ENCODE data around the gene ARID3B.

The ARID3B gene

GRCh38 chr15:74603789-74604705 lies 63.0 kb downstream of the ARID3B start:
- no peak for DNase-seq (ENCODE audit: low read depth)

- no peak for DNase-seq (ENCODE audit: low read depth)
Observed at GRCh38 chr15:74604983-74605794, 64.2 kb downstream of the ARID3B start.

- DNase-seq (ENCODE audit: low read depth) = no peak
Observed at GRCh38 chr15:74605795-74606150, 64.8 kb downstream of the ARID3B start.

- no peak for DNase-seq (ENCODE audit: low read depth)
Observed at GRCh38 chr15:74608786-74609185, 67.8 kb downstream of the ARID3B start.

- DNase-seq (ENCODE audit: low read depth) = no peak
Observed at GRCh38 chr15:74609938-74610301, 68.9 kb downstream of the ARID3B start.

GRCh38 chr15:74610302-74610951 lies 69.4 kb downstream of the ARID3B start:
- no peak for DNase-seq (ENCODE audit: low read depth)

- DNase-seq (ENCODE audit: low read depth) = no peak
Observed at GRCh38 chr15:74611341-74611740, 70.3 kb downstream of the ARID3B start.

- no peak for DNase-seq (ENCODE audit: low read depth)
Observed at GRCh38 chr15:74611834-74612233, 70.8 kb downstream of the ARID3B start.

- no peak for DNase-seq (ENCODE audit: low read depth)
Observed at GRCh38 chr15:74612677-74613076, 71.7 kb downstream of the ARID3B start.

GRCh38 chr15:74613089-74613952 lies 72.3 kb downstream of the ARID3B start:
- DNase-seq (ENCODE audit: low read depth) = no peak

GRCh38 chr15:74613953-74614743 lies 73.1 kb downstream of the ARID3B start:
- no peak for DNase-seq (ENCODE audit: low read depth)

GRCh38 chr15:74614744-74615507 lies 73.9 kb downstream of the ARID3B start:
- DNase-seq (ENCODE audit: low read depth) = peak; percentile 68

GRCh38 chr15:74615508-74616365 lies 74.7 kb downstream of the ARID3B start, which contains the start of gene CLK3:
Gene CLK3, plus strand, starts transcription at chr15:74615836. Its CDS starts 3,361 bp downstream, at chr15:74619197.
- DNase-seq (ENCODE audit: low read depth) = peak; percentile 74

- DNase-seq (ENCODE audit: low read depth) = peak; percentile 38
Observed at GRCh38 chr15:74616366-74616939, 75.4 kb downstream of the ARID3B start.

GRCh38 chr15:74616996-74617395 lies 76.0 kb downstream of the ARID3B start:
- DNase-seq (ENCODE audit: low read depth) = no peak

- no peak for DNase-seq (ENCODE audit: low read depth)
Observed at GRCh38 chr15:74618841-74619596, 78.0 kb downstream of the ARID3B start.

GRCh38 chr15:74619916-74620635 lies 79.1 kb downstream of the ARID3B start:
- no peak for DNase-seq (ENCODE audit: low read depth)
